IMR-90 (cell line): ENCODE measurements around the gene IFNA17. TPM values are rescaled to one million over a fixed set of nuclear protein-coding genes. Genes with fewer than 3 reads are reported as not detected.
"Not testable (repeated sequence)": the region's sequence is repeated elsewhere in the genome, so short reads cannot be mapped to it uniquely, and the experiment has no call there.

ENCODE experiments used
- ATAC-seq: fragments of 200-7000 bp; cut with Tn5 transposase; 2 replicates; pipeline ENCODE4 v1.9.1; 2020; ENCODE audit warnings: low read depth, mild to moderate bottlenecking, moderate library complexity
- BruUV-seq: library from RNA; stranded (reverse); fragments of 400-500 nt; replicated peaks from 2 replicates; lab custom pipeline; 2021; lab: Mats Ljungman, UMichigan
- CTCF ChIA-PET: fragments of 300-600 bp; formaldehyde crosslinking; extraction: SDS; loops from one replicate; lab custom pipeline; 2021; ENCODE audit warnings: antibody characterized with exemption; lab: Yijun Ruan, JAX
- POLR2A ChIA-PET: fragments of 300-600 bp; sonication (Branson Sonifier 250); formaldehyde crosslinking; loops from one replicate; lab custom pipeline; 2022; ENCODE audit warnings: antibody characterized with exemption; ENCODE audit not compliant: unreplicated experiment; lab: Charles Lee
- DNase-seq: peaks from one replicate; pipeline ENCODE4 v3.0.0; 2013
- H2AFZ ChIP-seq: replicated peaks from 2 replicates; pipeline ENCODE3; 2013; ENCODE audit warnings: low read length, mild to moderate bottlenecking; ENCODE audit not compliant: poor library complexity
- H2AK5ac ChIP-seq: 2 replicates; pipeline ENCODE4 v1.6.1; 2013; ENCODE audit warnings: low read depth, low read length, inconsistent platforms
- H2AK9ac ChIP-seq: replicated peaks from 2 replicates; pipeline ENCODE3; 2013; ENCODE audit warnings: mild to moderate bottlenecking, low read depth, low read length, moderate library complexity; ENCODE audit not compliant: poor library complexity
- H2BK120ac ChIP-seq: 2 replicates; pipeline ENCODE4 v1.6.1; 2013; ENCODE audit warnings: low read depth, low read length, inconsistent platforms
- H2BK15ac ChIP-seq: 3 replicates; pipeline ENCODE4 v1.6.1; 2013; ENCODE audit warnings: low read depth, low read length, inconsistent platforms
- H2BK20ac ChIP-seq: 2 replicates; pipeline ENCODE4 v1.6.1; 2013; ENCODE audit warnings: low read depth, mild to moderate bottlenecking, inconsistent platforms, low read length, moderate library complexity
- H2BK5ac ChIP-seq: 2 replicates; pipeline ENCODE4 v1.6.1; 2013; ENCODE audit warnings: mild to moderate bottlenecking, low read depth, low read length, inconsistent platforms; ENCODE audit not compliant: poor library complexity, severe bottlenecking
- H3K14ac ChIP-seq: replicated peaks from 2 replicates; pipeline ENCODE4 v1.6.1; 2013; ENCODE audit warnings: low read depth, low read length, inconsistent platforms
- H3K18ac ChIP-seq: 2 replicates; pipeline ENCODE4 v1.6.1; 2013; ENCODE audit warnings: low read depth, low read length, control low read depth
- H3K23ac ChIP-seq: 2 replicates; pipeline ENCODE4 v1.6.1; 2013; ENCODE audit warnings: low read depth, low read length, inconsistent platforms
- H3K27ac ChIP-seq: 2 replicates; pipeline ENCODE4 v1.5.1; 2013; ENCODE audit warnings: mild to moderate bottlenecking, control low read depth, low read length; ENCODE audit not compliant: insufficient read depth
- H3K27me3 ChIP-seq: 2 replicates; pipeline ENCODE4 v1.6.1; 2013; ENCODE audit warnings: low read length; ENCODE audit not compliant: control insufficient read depth, insufficient read depth
- H3K36me3 ChIP-seq: 2 replicates; pipeline ENCODE4 v1.6.1; 2013; ENCODE audit warnings: low read length, mixed read lengths; ENCODE audit not compliant: control insufficient read depth, insufficient read depth
- H3K4ac ChIP-seq: 2 replicates; pipeline ENCODE4 v1.6.1; 2013; ENCODE audit warnings: low read depth, low read length, inconsistent platforms
- H3K4me1 ChIP-seq: 2 replicates; pipeline ENCODE4 v1.6.1; 2013; ENCODE audit warnings: low read length, mixed read lengths; ENCODE audit not compliant: control insufficient read depth, insufficient read depth
- H3K4me2 ChIP-seq: 2 replicates; pipeline ENCODE4 v1.6.1; 2013; ENCODE audit warnings: low read depth, mild to moderate bottlenecking, control low read depth, low read length, moderate library complexity
- H3K4me3 ChIP-seq: 2 replicates; pipeline ENCODE4 v1.5.1; 2013; ENCODE audit warnings: low read depth, mild to moderate bottlenecking, control low read depth, low read length, moderate library complexity; ENCODE audit not compliant: insufficient read depth
- H3K56ac ChIP-seq: 2 replicates; pipeline ENCODE4 v1.6.1; 2013; ENCODE audit warnings: low read length, inconsistent platforms; ENCODE audit not compliant: insufficient read depth; ENCODE audit errors: extremely low read depth
- H3K79me1 ChIP-seq, 2 experiments: 2 replicates each; pipeline ENCODE4 v1.6.1; 2013; ENCODE audit warnings: low read length in 2 of 2, inconsistent platforms in 1 of 2, low read depth in 1 of 2
- H3K9ac ChIP-seq: 2 replicates; pipeline ENCODE4 v1.6.1; 2013; ENCODE audit warnings: low read depth, low read length, control low read depth
- H3K9me1 ChIP-seq: 2 replicates; pipeline ENCODE4 v1.6.1; 2013; ENCODE audit warnings: low read length, inconsistent platforms; ENCODE audit not compliant: insufficient read depth
- H3K9me3 ChIP-seq: 2 replicates; pipeline ENCODE4 v1.6.1; 2013; ENCODE audit warnings: low read length; ENCODE audit not compliant: control insufficient read depth, insufficient read depth
- H4K20me1 ChIP-seq: 2 replicates; pipeline ENCODE4 v1.6.1; 2013; ENCODE audit warnings: low read length, inconsistent platforms; ENCODE audit not compliant: insufficient read depth
- H4K5ac ChIP-seq: 2 replicates; pipeline ENCODE4 v1.6.1; 2013; ENCODE audit warnings: mild to moderate bottlenecking, low read depth, low read length, control low read depth
- H4K8ac ChIP-seq, 2 experiments: 2 replicates each; pipeline ENCODE4 v1.6.1; 2013; ENCODE audit warnings: low read depth in 2 of 2, low read length in 2 of 2, control low read depth in 1 of 2, inconsistent platforms in 1 of 2
- H4K91ac ChIP-seq: 2 replicates; pipeline ENCODE4 v1.6.1; 2013; ENCODE audit warnings: low read depth, low read length, inconsistent platforms; ENCODE audit not compliant: insufficient read depth
- WGBS, 2 experiments: methylation state at CpG; one replicate each; pipeline versions ENCODE4 v1.1.5 to v1.1.7; 2013; ENCODE audit warnings: missing lambda C conversion rate in 2 of 2; ENCODE audit not compliant: insufficient read length in 1 of 2; ENCODE audit errors: extremely low coverage in 2 of 2; 5-methylcytosine and 5-hydroxymethylcytosine counted together
- dilution Hi-C: fragments of 300-500 bp; cut with HindIII; formaldehyde crosslinking; loops from one replicate; pipeline ENCODE4 v1.14.3; 2018; ENCODE audit warnings: low sequenced_read_pairs; ENCODE audit not compliant: unreplicated experiment
- in situ Hi-C: fragments of 300-500 bp; cut with MboI; formaldehyde crosslinking; loops from 3 replicates; pipeline ENCODE4 v1.14.3; 2019; ENCODE audit warnings: low sequenced_read_pairs, inconsistent platforms, mixed read lengths
- intact Hi-C: fragments of 100-400 bp; cut with micrococcal nuclease; formaldehyde crosslinking; loops from 2 replicates; pipeline ENCODE4 v1.10.0; 2022
- polyA plus RNA-seq, 3 experiments: library from polyadenylated mRNA; depleted of rRNA; stranded (reverse); fragments of >200 nt; gene quantifications; 2 replicates each; pipeline ENCODE4 v1.2.3, GENCODE V29; 2012; ENCODE audit warnings: low replicate concordance in 1 of 3
- total RNA-seq: library from RNA; depleted of rRNA; stranded (reverse); fragments of >200 nt; gene quantifications from 2 replicates; pipeline ENCODE4 v1.2.3, GENCODE V29; 2012

Gene IFNA17
- total and polyA plus RNA-seq, 2 of the 4 experiments (the other 2 are of a cell fraction) = not detected

- CTCF ChIA-PET, H2BK5ac ChIP-seq, BruUV-seq, H3K4me1 ChIP-seq, H3K9ac ChIP-seq, H3K4me3 ChIP-seq, H3K9me3 ChIP-seq, H3K4me2 ChIP-seq, H2BK120ac ChIP-seq, H4K5ac ChIP-seq, H3K23ac ChIP-seq, H3K9me1 ChIP-seq, dilution Hi-C loops, H4K20me1 ChIP-seq, H3K36me3 ChIP-seq, H3K18ac ChIP-seq, H2AK5ac ChIP-seq, H4K91ac ChIP-seq, H3K27me3 ChIP-seq, H3K56ac ChIP-seq, H2AK9ac ChIP-seq, H3K79me1 ChIP-seq, intact Hi-C loops, H2BK15ac ChIP-seq, DNase-seq, H3K27ac ChIP-seq, ATAC-seq, POLR2A ChIA-PET, H4K8ac ChIP-seq, H3K14ac ChIP-seq, H2AFZ ChIP-seq, H2BK20ac ChIP-seq, H3K4ac ChIP-seq: not testable (repeated sequence)
- in situ Hi-C loops = loop anchor here (25.0 kb wide), 1 partner anchor 570 kb away; no protein-coding TSS in a partner anchor
- WGBS, 2 experiments = no CpG with 5 or more reads among the region's 1 CpG
Measured at GRCh38 chr9:21217211-21217610, 10.8 kb downstream of the IFNA17 start, which contains the start of gene IFNA16. Gene IFNA16 (minus strand): TSS chr9:21217311. CDS start chr9:21217305, 6 bp downstream.
